ENCODE data around the gene ANXA2. TPM values are rescaled to one million over a fixed set of nuclear protein-coding genes. Genes with fewer than 3 reads are reported as not detected.

The ANXA2 gene
- total and polyA plus RNA-seq, 2 experiments from 2014 or later = 202 to 225 TPM

DNA sequence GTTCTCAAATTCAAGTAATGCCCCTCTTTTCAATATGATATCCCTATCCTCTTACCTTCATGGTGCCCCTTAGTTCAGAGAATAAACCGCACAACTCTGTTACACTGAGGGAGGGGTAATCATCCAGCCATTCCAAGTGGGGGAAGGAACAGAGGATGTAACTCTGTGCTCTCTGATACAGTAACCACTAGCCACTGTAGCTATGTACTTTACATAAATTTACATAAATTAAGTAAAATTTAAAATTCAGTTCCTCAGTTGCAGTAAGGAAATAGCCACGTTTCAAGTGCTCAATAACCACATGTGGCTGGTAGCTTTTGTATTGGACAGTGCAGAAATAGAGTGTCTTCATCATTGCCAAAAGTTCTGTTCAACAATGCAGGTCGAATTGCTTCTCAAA lies 90.8 kb downstream of the ANXA2 start:
- Histone ChIP-seq H3K4me1 (ENCODE audit: insufficient read depth) (no peaks in the 10 kb centered on the region), H3K27ac (ENCODE audit: low read depth) (no peak overlapping the region), H4K20me1 (replicated peaks; ENCODE audit: insufficient read depth) (no peaks in the 10 kb centered on the region), H3F3A (replicated peaks; ENCODE audit: low read depth) (no peaks in the 10 kb centered on the region), H3K9me2 (ENCODE audit: insufficient read depth) (peaks cover 5% of the 10 kb centered on the region; the same call in 1 of the 2 replicates), H3K27me3 (ENCODE audit: insufficient read depth) (no peaks in the 10 kb centered on the region), H3K4me2 (no peak overlapping the region), H3K4me3 (no peak overlapping the region), H2AFZ (no peak overlapping the region), H3K79me2 (replicated peaks; ENCODE audit: insufficient read depth) (no peaks in the 10 kb centered on the region), H3K36me3 (ENCODE audit: insufficient read depth) (no peaks in the 10 kb centered on the region)
- H3K4me3 Mint-ChIP-seq = no peak overlapping the region
- no peaks in the 10 kb centered on the region for H3K36me3 Mint-ChIP-seq (ENCODE audit: low read depth)
- no peak for ATAC-seq
- no peaks in the 10 kb centered on the region for H3K4me1 Mint-ChIP-seq
- peaks cover 3% of the 10 kb centered on the region for H3K27me3 Mint-ChIP-seq (ENCODE audit: insufficient read depth, low read depth, poor library complexity)
- TF ChIP-seq, protein P1, sequence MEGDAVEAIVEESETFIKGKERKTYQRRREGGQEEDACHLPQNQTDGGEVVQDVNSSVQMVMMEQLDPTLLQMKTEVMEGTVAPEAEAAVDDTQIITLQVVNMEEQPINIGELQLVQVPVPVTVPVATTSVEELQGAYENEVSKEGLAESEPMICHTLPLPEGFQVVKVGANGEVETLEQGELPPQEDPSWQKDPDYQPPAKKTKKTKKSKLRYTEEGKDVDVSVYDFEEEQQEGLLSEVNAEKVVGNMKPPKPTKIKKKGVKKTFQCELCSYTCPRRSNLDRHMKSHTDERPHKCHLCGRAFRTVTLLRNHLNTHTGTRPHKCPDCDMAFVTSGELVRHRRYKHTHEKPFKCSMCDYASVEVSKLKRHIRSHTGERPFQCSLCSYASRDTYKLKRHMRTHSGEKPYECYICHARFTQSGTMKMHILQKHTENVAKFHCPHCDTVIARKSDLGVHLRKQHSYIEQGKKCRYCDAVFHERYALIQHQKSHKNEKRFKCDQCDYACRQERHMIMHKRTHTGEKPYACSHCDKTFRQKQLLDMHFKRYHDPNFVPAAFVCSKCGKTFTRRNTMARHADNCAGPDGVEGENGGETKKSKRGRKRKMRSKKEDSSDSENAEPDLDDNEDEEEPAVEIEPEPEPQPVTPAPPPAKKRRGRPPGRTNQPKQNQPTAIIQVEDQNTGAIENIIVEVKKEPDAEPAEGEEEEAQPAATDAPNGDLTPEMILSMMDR (conservative IDR thresholded peaks at IDR 0.05; ENCODE audit: low read depth in 2 of 2) = no peak
- TF ChIP-seq, protein P2, sequence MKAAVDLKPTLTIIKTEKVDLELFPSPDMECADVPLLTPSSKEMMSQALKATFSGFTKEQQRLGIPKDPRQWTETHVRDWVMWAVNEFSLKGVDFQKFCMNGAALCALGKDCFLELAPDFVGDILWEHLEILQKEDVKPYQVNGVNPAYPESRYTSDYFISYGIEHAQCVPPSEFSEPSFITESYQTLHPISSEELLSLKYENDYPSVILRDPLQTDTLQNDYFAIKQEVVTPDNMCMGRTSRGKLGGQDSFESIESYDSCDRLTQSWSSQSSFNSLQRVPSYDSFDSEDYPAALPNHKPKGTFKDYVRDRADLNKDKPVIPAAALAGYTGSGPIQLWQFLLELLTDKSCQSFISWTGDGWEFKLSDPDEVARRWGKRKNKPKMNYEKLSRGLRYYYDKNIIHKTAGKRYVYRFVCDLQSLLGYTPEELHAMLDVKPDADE (IDR thresholded peaks at IDR 0.05) = no peak
- TF ChIP-seq ZNF114 (CRISPR knock-in tag; IDR thresholded peaks at IDR 0.05) = no peak
- TF ChIP-seq CREB1 (CRISPR knock-in tag; IDR thresholded peaks at IDR 0.05; ENCODE audit: low read depth) = no peak
- TF ChIP-seq EZH2 (IDR thresholded peaks at IDR 0.05; ENCODE audit: low read depth, unreplicated experiment) = no peak
- TF ChIP-seq ZNF331 (CRISPR knock-in tag; IDR thresholded peaks at IDR 0.05; ENCODE audit: low read depth) = no peak
- no peak for TF ChIP-seq NANOG (IDR thresholded peaks at IDR 0.05; ENCODE audit: borderline replicate concordance)
- TF ChIP-seq, protein P3, sequence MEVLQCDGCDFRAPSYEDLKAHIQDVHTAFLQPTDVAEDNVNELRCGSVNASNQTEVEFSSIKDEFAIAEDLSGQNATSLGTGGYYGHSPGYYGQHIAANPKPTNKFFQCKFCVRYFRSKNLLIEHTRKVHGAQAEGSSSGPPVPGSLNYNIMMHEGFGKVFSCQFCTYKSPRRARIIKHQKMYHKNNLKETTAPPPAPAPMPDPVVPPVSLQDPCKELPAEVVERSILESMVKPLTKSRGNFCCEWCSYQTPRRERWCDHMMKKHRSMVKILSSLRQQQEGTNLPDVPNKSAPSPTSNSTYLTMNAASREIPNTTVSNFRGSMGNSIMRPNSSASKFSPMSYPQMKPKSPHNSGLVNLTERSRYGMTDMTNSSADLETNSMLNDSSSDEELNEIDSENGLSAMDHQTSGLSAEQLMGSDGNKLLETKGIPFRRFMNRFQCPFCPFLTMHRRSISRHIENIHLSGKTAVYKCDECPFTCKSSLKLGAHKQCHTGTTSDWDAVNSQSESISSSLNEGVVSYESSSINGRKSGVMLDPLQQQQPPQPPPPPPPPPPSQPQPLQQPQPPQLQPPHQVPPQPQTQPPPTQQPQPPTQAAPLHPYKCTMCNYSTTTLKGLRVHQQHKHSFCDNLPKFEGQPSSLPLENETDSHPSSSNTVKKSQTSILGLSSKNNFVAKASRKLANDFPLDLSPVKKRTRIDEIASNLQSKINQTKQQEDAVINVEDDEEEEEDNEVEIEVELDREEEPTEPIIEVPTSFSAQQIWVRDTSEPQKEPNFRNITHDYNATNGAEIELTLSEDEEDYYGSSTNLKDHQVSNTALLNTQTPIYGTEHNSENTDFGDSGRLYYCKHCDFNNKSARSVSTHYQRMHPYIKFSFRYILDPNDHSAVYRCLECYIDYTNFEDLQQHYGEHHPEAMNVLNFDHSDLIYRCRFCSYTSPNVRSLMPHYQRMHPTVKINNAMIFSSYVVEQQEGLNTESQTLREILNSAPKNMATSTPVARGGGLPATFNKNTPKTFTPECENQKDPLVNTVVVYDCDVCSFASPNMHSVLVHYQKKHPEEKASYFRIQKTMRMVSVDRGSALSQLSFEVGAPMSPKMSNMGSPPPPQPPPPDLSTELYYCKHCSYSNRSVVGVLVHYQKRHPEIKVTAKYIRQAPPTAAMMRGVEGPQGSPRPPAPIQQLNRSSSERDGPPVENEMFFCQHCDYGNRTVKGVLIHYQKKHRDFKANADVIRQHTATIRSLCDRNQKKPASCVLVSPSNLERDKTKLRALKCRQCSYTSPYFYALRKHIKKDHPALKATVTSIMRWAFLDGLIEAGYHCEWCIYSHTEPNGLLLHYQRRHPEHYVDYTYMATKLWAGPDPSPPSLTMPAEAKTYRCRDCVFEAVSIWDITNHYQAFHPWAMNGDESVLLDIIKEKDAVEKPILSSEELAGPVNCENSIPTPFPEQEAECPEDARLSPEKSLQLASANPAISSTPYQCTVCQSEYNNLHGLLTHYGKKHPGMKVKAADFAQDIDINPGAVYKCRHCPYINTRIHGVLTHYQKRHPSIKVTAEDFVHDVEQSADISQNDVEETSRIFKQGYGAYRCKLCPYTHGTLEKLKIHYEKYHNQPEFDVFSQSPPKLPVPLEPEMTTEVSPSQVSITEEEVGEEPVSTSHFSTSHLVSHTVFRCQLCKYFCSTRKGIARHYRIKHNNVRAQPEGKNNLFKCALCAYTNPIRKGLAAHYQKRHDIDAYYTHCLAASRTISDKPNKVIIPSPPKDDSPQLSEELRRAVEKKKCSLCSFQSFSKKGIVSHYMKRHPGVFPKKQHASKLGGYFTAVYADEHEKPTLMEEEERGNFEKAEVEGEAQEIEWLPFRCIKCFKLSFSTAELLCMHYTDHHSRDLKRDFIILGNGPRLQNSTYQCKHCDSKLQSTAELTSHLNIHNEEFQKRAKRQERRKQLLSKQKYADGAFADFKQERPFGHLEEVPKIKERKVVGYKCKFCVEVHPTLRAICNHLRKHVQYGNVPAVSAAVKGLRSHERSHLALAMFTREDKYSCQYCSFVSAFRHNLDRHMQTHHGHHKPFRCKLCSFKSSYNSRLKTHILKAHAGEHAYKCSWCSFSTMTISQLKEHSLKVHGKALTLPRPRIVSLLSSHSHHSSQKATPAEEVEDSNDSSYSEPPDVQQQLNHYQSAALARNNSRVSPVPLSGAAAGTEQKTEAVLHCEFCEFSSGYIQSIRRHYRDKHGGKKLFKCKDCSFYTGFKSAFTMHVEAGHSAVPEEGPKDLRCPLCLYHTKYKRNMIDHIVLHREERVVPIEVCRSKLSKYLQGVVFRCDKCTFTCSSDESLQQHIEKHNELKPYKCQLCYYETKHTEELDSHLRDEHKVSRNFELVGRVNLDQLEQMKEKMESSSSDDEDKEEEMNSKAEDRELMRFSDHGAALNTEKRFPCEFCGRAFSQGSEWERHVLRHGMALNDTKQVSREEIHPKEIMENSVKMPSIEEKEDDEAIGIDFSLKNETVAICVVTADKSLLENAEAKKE (CRISPR knock-in tag; IDR thresholded peaks at IDR 0.05) = no peak
- TF ChIP-seq, protein P4, sequence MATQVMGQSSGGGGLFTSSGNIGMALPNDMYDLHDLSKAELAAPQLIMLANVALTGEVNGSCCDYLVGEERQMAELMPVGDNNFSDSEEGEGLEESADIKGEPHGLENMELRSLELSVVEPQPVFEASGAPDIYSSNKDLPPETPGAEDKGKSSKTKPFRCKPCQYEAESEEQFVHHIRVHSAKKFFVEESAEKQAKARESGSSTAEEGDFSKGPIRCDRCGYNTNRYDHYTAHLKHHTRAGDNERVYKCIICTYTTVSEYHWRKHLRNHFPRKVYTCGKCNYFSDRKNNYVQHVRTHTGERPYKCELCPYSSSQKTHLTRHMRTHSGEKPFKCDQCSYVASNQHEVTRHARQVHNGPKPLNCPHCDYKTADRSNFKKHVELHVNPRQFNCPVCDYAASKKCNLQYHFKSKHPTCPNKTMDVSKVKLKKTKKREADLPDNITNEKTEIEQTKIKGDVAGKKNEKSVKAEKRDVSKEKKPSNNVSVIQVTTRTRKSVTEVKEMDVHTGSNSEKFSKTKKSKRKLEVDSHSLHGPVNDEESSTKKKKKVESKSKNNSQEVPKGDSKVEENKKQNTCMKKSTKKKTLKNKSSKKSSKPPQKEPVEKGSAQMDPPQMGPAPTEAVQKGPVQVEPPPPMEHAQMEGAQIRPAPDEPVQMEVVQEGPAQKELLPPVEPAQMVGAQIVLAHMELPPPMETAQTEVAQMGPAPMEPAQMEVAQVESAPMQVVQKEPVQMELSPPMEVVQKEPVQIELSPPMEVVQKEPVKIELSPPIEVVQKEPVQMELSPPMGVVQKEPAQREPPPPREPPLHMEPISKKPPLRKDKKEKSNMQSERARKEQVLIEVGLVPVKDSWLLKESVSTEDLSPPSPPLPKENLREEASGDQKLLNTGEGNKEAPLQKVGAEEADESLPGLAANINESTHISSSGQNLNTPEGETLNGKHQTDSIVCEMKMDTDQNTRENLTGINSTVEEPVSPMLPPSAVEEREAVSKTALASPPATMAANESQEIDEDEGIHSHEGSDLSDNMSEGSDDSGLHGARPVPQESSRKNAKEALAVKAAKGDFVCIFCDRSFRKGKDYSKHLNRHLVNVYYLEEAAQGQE (IDR thresholded peaks at IDR 0.05; ENCODE audit: unreplicated experiment) = no peak
- TF ChIP-seq JUNB (IDR thresholded peaks at IDR 0.05; ENCODE audit: unreplicated experiment) = no peak
- TF ChIP-seq POLR2AphosphoS5 (IDR thresholded peaks at IDR 0.05; ENCODE audit: low read depth) = no peak
- no peak for TF ChIP-seq STAT1 (IDR thresholded peaks at IDR 0.05; ENCODE audit: unreplicated experiment)
- TF ChIP-seq EZH2phosphoT487 (IDR thresholded peaks at IDR 0.05; ENCODE audit: unreplicated experiment) = no peak
- H3K27ac Mint-ChIP-seq = no peak overlapping the region
- DNase-seq (ENCODE audit: low spot score) = no peak
- H3K9me3 Mint-ChIP-seq = no peaks in the 10 kb centered on the region; the same call in 1 of the 3 replicates

Data from GM23338 (cell line).